Measurements from ENCODE around the gene KLF15. TPM values are rescaled to one million over a fixed set of nuclear protein-coding genes. Genes with fewer than 3 reads are reported as not detected.

KLF15 gene
- total and polyA plus RNA-seq, 2 of the 4 experiments (the other 2 are of a cell fraction), result 0.18 to 0.24 TPM

DNA sequence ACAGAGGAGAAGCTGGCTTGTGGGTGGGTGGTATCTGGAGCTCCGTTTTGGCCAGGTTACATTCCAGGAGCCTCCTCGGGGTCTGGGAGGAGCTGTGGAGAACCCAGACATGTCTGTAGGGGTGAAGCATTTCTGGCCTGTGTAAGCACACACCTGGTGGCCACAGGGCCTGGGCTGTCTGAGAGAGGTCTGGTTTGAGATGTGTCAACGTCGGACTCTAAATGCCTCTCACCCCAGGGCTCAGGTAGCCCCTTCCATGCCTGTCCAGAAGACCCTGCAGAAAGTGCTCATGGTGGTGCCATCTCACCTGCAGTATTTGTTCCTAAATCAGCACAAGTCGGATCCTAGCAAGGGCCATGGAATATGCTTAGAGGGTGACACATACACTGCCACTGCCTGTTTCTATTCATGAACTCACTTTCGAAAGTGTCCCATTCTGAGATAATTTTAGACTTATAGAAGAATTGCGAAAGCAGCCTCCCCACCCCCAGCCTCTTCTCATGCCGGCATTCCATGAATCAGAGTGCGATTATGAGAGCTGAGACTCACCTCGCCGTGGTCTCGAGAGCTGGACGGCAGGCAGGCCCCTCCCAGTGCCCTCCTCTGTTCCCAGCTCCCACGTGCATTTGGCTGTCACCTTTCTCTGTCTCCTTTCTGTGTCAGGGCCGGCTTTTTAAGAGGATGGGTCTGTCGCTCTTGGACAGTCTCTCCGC, 63.7 kb downstream of the KLF15 start:
- Histone ChIP-seq H4K20me1 (ENCODE audit: insufficient read depth, low read length) (no peaks in the 10 kb centered on the region), H4K91ac (ENCODE audit: insufficient read depth, low read depth, low read length) (no peak overlapping the region; the same call in 1 of the 2 replicates), H2BK5ac (ENCODE audit: low read depth, low read length, poor library complexity, severe bottlenecking) (no peak overlapping the region), H4K5ac (ENCODE audit: low read depth, low read length) (no peak overlapping the region), H3K79me1 (ENCODE audit: low read depth in 1 of 2, low read length in 2 of 2) (no peaks in the 10 kb centered on the region), H3K4me3 (ENCODE audit: insufficient read depth, low read depth, low read length) (no peak overlapping the region), H3K9ac (ENCODE audit: low read depth, low read length) (no peak overlapping the region), H3K56ac (ENCODE audit: extremely low read depth, insufficient read depth, low read length) (no peak overlapping the region), H2AK9ac (replicated peaks; ENCODE audit: low read depth, low read length, poor library complexity) (peak overlapping the region; percentile 20), H3K23ac (ENCODE audit: low read depth, low read length) (no peak overlapping the region), H2AK5ac (ENCODE audit: low read depth, low read length) (no peak overlapping the region), H3K4me2 (ENCODE audit: low read depth, low read length) (0 out of 2 replicates have a peak overlapping the region, but pooled peaks have one; percentile 9), H2BK120ac (ENCODE audit: low read depth, low read length) (no peak overlapping the region), H3K18ac (ENCODE audit: low read depth, low read length) (no peak overlapping the region; the same call in 1 of the 2 replicates), H3K27ac (ENCODE audit: insufficient read depth, low read length) (no peak overlapping the region), H3K14ac (replicated peaks; ENCODE audit: low read depth, low read length) (no peak overlapping the region), H2AFZ (replicated peaks; ENCODE audit: low read length, poor library complexity) (peak overlapping the region; percentile 55), H3K36me3 (ENCODE audit: control insufficient read depth, insufficient read depth, low read length) (no peaks in the 10 kb centered on the region), H3K27me3 (ENCODE audit: control insufficient read depth, insufficient read depth, low read length) (peaks cover 4% of the 10 kb centered on the region), H3K9me1 (ENCODE audit: insufficient read depth, low read length) (no peaks in the 10 kb centered on the region), H3K4ac (ENCODE audit: low read depth, low read length) (0 out of 2 replicates have a peak overlapping the region, but pooled peaks have one; percentile 5), H4K8ac (ENCODE audit: low read depth in 2 of 2, low read length in 2 of 2) (no peak overlapping the region; a peak in 1 of 4 replicates), H2BK20ac (ENCODE audit: low read depth, low read length) (peak overlapping the region; percentile 22; the same call in 1 of the 2 replicates), H3K4me1 (ENCODE audit: control insufficient read depth, insufficient read depth, low read length) (peaks cover 7% of the 10 kb centered on the region), H2BK15ac (ENCODE audit: low read depth, low read length) (no peak overlapping the region), H3K9me3 (ENCODE audit: control insufficient read depth, insufficient read depth, low read length) (no peaks in the 10 kb centered on the region)
- WGBS, 2 experiments (ENCODE audit: extremely low coverage in 2 of 2, insufficient read length in 1 of 2), result 80% methylated on average over 3 of the region's 17 CpGs; no CpG with 5 or more reads in 1 of the 2 experiments
- ChIA-PET CTCF (no interaction called here), POLR2A (ENCODE audit: unreplicated experiment) (no interaction called here)
- ATAC-seq (ENCODE audit: low read depth), result peak; percentile 80
- intact Hi-C loops (cut with micrococcal nuclease), result no loop called here
- TF ChIP-seq MAZ (IDR thresholded peaks at IDR 0.05; ENCODE audit: borderline replicate concordance, low read depth, low read length) (no peak), CEBPB (IDR thresholded peaks at IDR 0.05; ENCODE audit: low read depth, low read length) (peak; percentile 92), RAD21 (IDR thresholded peaks at IDR 0.05; ENCODE audit: low read length) (no peak), MXI1 (IDR thresholded peaks at IDR 0.05; ENCODE audit: borderline replicate concordance, low read depth, low read length) (peak; percentile 43; the same call in 1 of the 2 replicates), BHLHE40 (IDR thresholded peaks at IDR 0.05; ENCODE audit: low read depth, low read length) (peak; percentile 50; the same call in 1 of the 2 replicates), SMC3 (IDR thresholded peaks at IDR 0.05; ENCODE audit: low read depth, low read length) (no peak)
- no TSS peak for BruUV-seq (replicated peaks)
- dilution Hi-C loops (cut with HindIII; ENCODE audit: low sequenced_read_pairs, unreplicated experiment), result no loop called here
- in situ Hi-C loops (cut with MboI; ENCODE audit: low sequenced_read_pairs), result no loop called here
- peak; percentile 65 for DNase-seq

Other genes with a start within 250 kb of the KLF15 start
- gene ALDH1L1, start 176.8 kb downstream of the KLF15 start, total RNA-seq (2012; rRNA removed), result not detected in 2 replicates
- gene ALDH1L1, start 176.8 kb downstream of the KLF15 start, polyA plus RNA-seq (2012; rRNA removed), result not detected in 2 replicates
- gene CFAP100, start 37.5 kb upstream of the KLF15 start, total RNA-seq (2012; rRNA removed), result not detected in 2 replicates
- gene CFAP100, start 37.5 kb upstream of the KLF15 start, polyA plus RNA-seq (2012; rRNA removed), result not detected in 2 replicates
- 13.1 and 14.3 TPM in 2 replicates for gene ZXDC, start 118.5 kb upstream of the KLF15 start, total RNA-seq (2012; rRNA removed)
- 11.5 and 12.2 TPM in 2 replicates for gene ZXDC, start 118.5 kb upstream of the KLF15 start, polyA plus RNA-seq (2012; rRNA removed)
- gene UROC1, start 160.4 kb upstream of the KLF15 start, total RNA-seq (2012; rRNA removed), result not detected in 2 replicates
- gene UROC1, start 160.4 kb upstream of the KLF15 start, polyA plus RNA-seq (2012; rRNA removed), result not detected in 2 replicates
- gene CHST13, start 166.7 kb upstream of the KLF15 start, total RNA-seq (2012; rRNA removed), result not detected in 2 replicates
- not detected in 2 replicates for gene CHST13, start 166.7 kb upstream of the KLF15 start, polyA plus RNA-seq (2012; rRNA removed)
- gene C3orf22, start 201.5 kb upstream of the KLF15 start, total RNA-seq (2012; rRNA removed), result not detected in 2 replicates
- gene C3orf22, start 201.5 kb upstream of the KLF15 start, polyA plus RNA-seq (2012; rRNA removed), result not detected in 2 replicates